ENCODE data around the gene NME1. TPM values are rescaled to one million over a fixed set of nuclear protein-coding genes. Genes with fewer than 3 reads are reported as not detected.

The NME1 gene
- total RNA-seq, 1 donor from 2014 or later: 96.5 TPM

DNA sequence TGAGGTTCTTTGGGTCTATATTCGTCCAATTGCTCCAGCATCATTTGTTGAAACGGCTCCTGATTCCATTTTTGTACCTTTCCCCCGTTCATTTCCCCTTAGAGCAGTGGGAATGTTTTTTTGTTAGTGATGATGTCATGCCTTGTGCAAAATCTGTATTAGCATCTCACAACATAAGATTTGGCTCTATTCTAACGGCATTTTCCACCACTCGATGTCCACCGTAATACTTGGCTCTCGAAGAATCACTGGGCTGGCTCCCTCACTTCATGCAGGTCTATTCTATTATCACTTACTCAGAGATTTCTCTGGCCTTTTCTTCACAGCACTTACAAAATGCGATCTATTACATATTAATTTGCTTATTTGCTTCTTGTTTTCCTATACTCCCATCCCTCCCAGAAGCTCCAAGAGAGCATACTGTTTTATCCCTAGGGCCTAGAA is 571 bp upstream of the NME1 start:
- TF ChIP-seq, protein P1, sequence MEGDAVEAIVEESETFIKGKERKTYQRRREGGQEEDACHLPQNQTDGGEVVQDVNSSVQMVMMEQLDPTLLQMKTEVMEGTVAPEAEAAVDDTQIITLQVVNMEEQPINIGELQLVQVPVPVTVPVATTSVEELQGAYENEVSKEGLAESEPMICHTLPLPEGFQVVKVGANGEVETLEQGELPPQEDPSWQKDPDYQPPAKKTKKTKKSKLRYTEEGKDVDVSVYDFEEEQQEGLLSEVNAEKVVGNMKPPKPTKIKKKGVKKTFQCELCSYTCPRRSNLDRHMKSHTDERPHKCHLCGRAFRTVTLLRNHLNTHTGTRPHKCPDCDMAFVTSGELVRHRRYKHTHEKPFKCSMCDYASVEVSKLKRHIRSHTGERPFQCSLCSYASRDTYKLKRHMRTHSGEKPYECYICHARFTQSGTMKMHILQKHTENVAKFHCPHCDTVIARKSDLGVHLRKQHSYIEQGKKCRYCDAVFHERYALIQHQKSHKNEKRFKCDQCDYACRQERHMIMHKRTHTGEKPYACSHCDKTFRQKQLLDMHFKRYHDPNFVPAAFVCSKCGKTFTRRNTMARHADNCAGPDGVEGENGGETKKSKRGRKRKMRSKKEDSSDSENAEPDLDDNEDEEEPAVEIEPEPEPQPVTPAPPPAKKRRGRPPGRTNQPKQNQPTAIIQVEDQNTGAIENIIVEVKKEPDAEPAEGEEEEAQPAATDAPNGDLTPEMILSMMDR (IDR thresholded peaks at IDR 0.05; ENCODE audit: unreplicated experiment): no peak
- peaks cover 4% of the 10 kb centered on the region for H3K36me3 Mint-ChIP-seq (ENCODE audit: insufficient read depth)
- no peak overlapping the region for H3K4me3 Mint-ChIP-seq (ENCODE audit: low read depth)
- H3K27me3 Mint-ChIP-seq: no peaks in the 10 kb centered on the region
- no peaks in the 10 kb centered on the region for H3K9me3 Mint-ChIP-seq (ENCODE audit: low read depth)
- H3K4me1 Mint-ChIP-seq (ENCODE audit: low read depth): peaks cover 2% of the 10 kb centered on the region
- no peak for DNase-seq (ENCODE audit: low spot score, unreplicated experiment)
- H3K27ac Mint-ChIP-seq: no peak overlapping the region

DNA sequence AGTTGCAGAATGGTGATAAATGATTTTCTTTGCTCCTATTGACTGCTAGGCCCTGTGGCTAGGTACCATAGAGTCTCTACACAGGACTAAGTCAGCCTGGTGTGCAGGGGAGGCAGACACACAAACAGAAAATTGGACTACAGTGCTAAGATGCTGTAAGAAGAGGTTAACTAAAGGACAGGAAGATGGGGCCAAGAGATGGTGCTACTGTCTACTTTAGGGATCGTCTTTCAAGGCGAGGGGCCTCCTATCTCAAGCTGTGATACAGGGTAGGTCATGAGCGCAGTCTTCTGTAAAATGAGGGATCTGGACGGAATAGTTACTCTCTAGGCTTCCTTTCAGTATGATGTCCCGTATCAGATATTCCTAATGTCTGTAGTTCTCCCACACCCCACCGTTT is 817 bp downstream of the NME1 start:
- Mint-ChIP-seq H3K4me1 (ENCODE audit: low read depth) (peaks cover 2% of the 10 kb centered on the region), H3K9me3 (ENCODE audit: low read depth) (no peaks in the 10 kb centered on the region), H3K27ac (no peak overlapping the region), H3K4me3 (ENCODE audit: low read depth) (no peak overlapping the region), H3K36me3 (ENCODE audit: insufficient read depth) (peaks cover 7% of the 10 kb centered on the region), H3K27me3 (no peaks in the 10 kb centered on the region)
- no peak for DNase-seq (ENCODE audit: low spot score, unreplicated experiment)
- TF ChIP-seq, protein P1 (IDR thresholded peaks at IDR 0.05; ENCODE audit: unreplicated experiment): no peak

DNA sequence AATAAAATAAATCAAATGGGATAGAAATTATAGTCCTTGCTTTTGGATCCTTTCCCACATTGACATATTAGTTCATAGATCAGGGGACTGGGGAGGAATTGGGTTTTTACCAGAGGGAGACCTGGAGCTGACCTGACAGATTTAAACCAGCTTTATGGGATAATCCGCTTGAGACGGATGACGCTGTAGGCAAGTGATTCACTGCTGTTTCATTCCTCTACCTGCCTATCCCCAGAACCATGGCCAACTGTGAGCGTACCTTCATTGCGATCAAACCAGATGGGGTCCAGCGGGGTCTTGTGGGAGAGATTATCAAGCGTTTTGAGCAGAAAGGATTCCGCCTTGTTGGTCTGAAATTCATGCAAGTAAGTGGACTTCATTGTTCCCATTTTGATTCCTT is 2.1 kb downstream of the NME1 start:
- Mint-ChIP-seq H3K4me3 (ENCODE audit: low read depth) (peak overlapping the region; percentile 14), H3K9me3 (ENCODE audit: low read depth) (no peaks in the 10 kb centered on the region), H3K36me3 (ENCODE audit: insufficient read depth) (peaks cover 13% of the 10 kb centered on the region), H3K27ac (no peak overlapping the region), H3K4me1 (ENCODE audit: low read depth) (peaks cover 2% of the 10 kb centered on the region), H3K27me3 (no peaks in the 10 kb centered on the region)
- DNase-seq (ENCODE audit: low spot score, unreplicated experiment): no peak
- TF ChIP-seq, protein P1 (IDR thresholded peaks at IDR 0.05; ENCODE audit: unreplicated experiment): no peak

DNA sequence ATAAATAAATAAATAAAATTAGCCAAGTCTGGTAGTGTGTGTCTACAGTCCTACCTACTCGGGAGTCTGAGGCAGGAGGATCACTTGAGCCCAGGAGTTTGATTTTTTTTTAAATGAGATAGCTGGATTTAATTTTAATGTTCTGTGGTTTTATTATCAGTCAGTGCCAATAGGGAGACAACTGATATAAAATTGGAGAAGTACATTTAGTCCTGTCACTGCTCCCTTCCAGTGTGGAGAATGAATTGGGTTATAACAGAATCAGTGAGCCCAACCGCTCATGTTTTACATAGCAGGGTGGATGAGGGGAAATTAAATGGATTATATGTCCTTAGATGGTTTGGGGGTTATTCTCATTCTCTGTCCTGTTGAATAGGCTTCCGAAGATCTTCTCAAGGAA is 6.2 kb downstream of the NME1 start:
- H3K9me3 Mint-ChIP-seq (ENCODE audit: low read depth): no peaks in the 10 kb centered on the region
- peaks cover 2% of the 10 kb centered on the region for H3K4me1 Mint-ChIP-seq (ENCODE audit: low read depth)
- H3K36me3 Mint-ChIP-seq (ENCODE audit: insufficient read depth): peaks cover 19% of the 10 kb centered on the region
- H3K27ac Mint-ChIP-seq: no peak overlapping the region
- H3K4me3 Mint-ChIP-seq (ENCODE audit: low read depth): no peak overlapping the region
- H3K27me3 Mint-ChIP-seq: no peaks in the 10 kb centered on the region
- DNase-seq (ENCODE audit: low spot score, unreplicated experiment): no peak
- TF ChIP-seq, protein P1 (IDR thresholded peaks at IDR 0.05; ENCODE audit: unreplicated experiment): no peak

DNA sequence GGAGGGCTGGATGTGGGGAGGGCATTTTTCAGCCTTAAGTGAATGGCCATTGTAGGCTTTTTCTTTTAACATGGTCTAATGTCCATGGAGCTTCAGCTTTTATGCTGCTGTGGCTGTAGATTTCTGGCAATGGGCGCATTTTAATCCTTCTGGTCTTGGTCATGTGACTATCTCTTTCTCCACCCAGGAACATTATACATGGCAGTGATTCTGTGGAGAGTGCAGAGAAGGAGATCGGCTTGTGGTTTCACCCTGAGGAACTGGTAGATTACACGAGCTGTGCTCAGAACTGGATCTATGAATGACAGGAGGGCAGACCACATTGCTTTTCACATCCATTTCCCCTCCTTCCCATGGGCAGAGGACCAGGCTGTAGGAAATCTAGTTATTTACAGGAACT is 8.2 kb downstream of the NME1 start:
- H3K27me3 Mint-ChIP-seq: no peaks in the 10 kb centered on the region
- H3K4me3 Mint-ChIP-seq (ENCODE audit: low read depth): no peak overlapping the region
- H3K27ac Mint-ChIP-seq: peak overlapping the region; percentile 31
- TF ChIP-seq, protein P1 (IDR thresholded peaks at IDR 0.05; ENCODE audit: unreplicated experiment): no peak
- no peak for DNase-seq (ENCODE audit: low spot score, unreplicated experiment)
- no peaks in the 10 kb centered on the region for H3K9me3 Mint-ChIP-seq (ENCODE audit: low read depth)
- peaks cover 19% of the 10 kb centered on the region for H3K36me3 Mint-ChIP-seq (ENCODE audit: insufficient read depth)
- H3K4me1 Mint-ChIP-seq (ENCODE audit: low read depth): peaks cover 11% of the 10 kb centered on the region
